ENCODE measurements around the gene CGB2.

- peak in 3 of 4 experiments; percentile 31 to 57 (median 57) for TF ChIP-seq CTCF (IDR thresholded peaks at IDR 0.05)
- no peak for TF ChIP-seq POLR2AphosphoS5 (IDR thresholded peaks at IDR 0.05)
Observed at GRCh38 chr19:49017666-49018351, 13.9 kb upstream of the CGB2 start.
